H9 (cell line): ENCODE measurements around the gene ZRANB1. TPM values are rescaled to one million over a fixed set of nuclear protein-coding genes. Genes with fewer than 3 reads are reported as not detected.

Experiments
- DNase-seq: peaks from one replicate; pipeline ENCODE4 v3.0.0-alpha.2; 2017
- H2AFZ ChIP-seq: one replicate; pipeline ENCODE4 v1.6.1; 2013; ENCODE audit warnings: mild to moderate bottlenecking, low read length, control low read depth, moderate library complexity
- H2AK5ac ChIP-seq: 2 replicates; pipeline ENCODE4 v1.6.1; 2013; ENCODE audit warnings: low read length, control low read depth, mixed read lengths; ENCODE audit not compliant: insufficient read length
- H2BK120ac ChIP-seq: one replicate; pipeline ENCODE4 v1.6.1; 2013; ENCODE audit warnings: low read depth, mild to moderate bottlenecking, low read length, control low read depth, inconsistent platforms; ENCODE audit not compliant: poor library complexity, severe bottlenecking
- H2BK12ac ChIP-seq: 2 replicates; pipeline ENCODE4 v1.6.1; 2013; ENCODE audit warnings: low read length, control low read depth, mixed read lengths, low read depth; ENCODE audit not compliant: insufficient read length
- H2BK15ac ChIP-seq: 2 replicates; pipeline ENCODE4 v1.6.1; 2013; ENCODE audit warnings: low read depth, low read length, control low read depth
- H2BK20ac ChIP-seq: one replicate; pipeline ENCODE4 v1.6.1; 2013; ENCODE audit warnings: low read depth, mild to moderate bottlenecking, low read length, control low read depth, inconsistent platforms; ENCODE audit not compliant: poor library complexity, severe bottlenecking
- H2BK5ac ChIP-seq: 2 replicates; pipeline ENCODE4 v1.6.1; 2013; ENCODE audit warnings: low read length, control low read depth, mixed read lengths; ENCODE audit not compliant: insufficient read length
- H3K14ac ChIP-seq: 2 replicates; pipeline ENCODE4 v1.6.1; 2013; ENCODE audit warnings: low read length, control low read depth; ENCODE audit not compliant: insufficient read depth
- H3K18ac ChIP-seq: 2 replicates; pipeline ENCODE4 v1.6.1; 2013; ENCODE audit warnings: low read depth, mild to moderate bottlenecking, mixed read lengths, low read length, control low read depth; ENCODE audit not compliant: insufficient read length
- H3K23ac ChIP-seq: 2 replicates; pipeline ENCODE4 v1.6.1; 2013; ENCODE audit warnings: low read length, control low read depth, mixed read lengths, low read depth; ENCODE audit not compliant: insufficient read length
- H3K23me2 ChIP-seq: 2 replicates; pipeline ENCODE4 v1.6.1; 2013; ENCODE audit warnings: low read depth, mild to moderate bottlenecking, mixed read lengths, low read length, control low read depth; ENCODE audit not compliant: insufficient read length, poor library complexity, severe bottlenecking
- H3K27ac ChIP-seq: 2 replicates; pipeline ENCODE4 v1.5.1; 2013; ENCODE audit warnings: low read length, control low read depth, mixed read lengths, low read depth; ENCODE audit not compliant: insufficient read length
- H3K27me3 ChIP-seq: 2 replicates; pipeline ENCODE4 v1.6.1; 2013; ENCODE audit warnings: low read length, control low read depth, inconsistent platforms; ENCODE audit not compliant: insufficient read depth
- H3K4ac ChIP-seq: 2 replicates; pipeline ENCODE4 v1.6.1; 2013; ENCODE audit warnings: low read depth, mild to moderate bottlenecking, control low read depth, inconsistent platforms, low read length, moderate library complexity
- H3K4me1 ChIP-seq: 2 replicates; pipeline ENCODE4 v1.6.1; 2013; ENCODE audit warnings: low read length, control low read depth, inconsistent platforms; ENCODE audit not compliant: insufficient read depth
- H3K4me2 ChIP-seq: 2 replicates; pipeline ENCODE4 v1.6.1; 2013; ENCODE audit warnings: low read length, control low read depth, mixed read lengths; ENCODE audit not compliant: insufficient read length, insufficient read depth
- H3K56ac ChIP-seq: 2 replicates; pipeline ENCODE4 v1.6.1; 2013; ENCODE audit warnings: low read depth, mild to moderate bottlenecking, mixed read lengths, low read length, control low read depth; ENCODE audit not compliant: insufficient read length
- H3K79me1 ChIP-seq: 2 replicates; pipeline ENCODE4 v1.6.1; 2013; ENCODE audit warnings: low read depth, mild to moderate bottlenecking, moderate library complexity, low read length, control low read depth, inconsistent platforms; ENCODE audit not compliant: insufficient read depth, poor library complexity, severe bottlenecking
- H3K79me2 ChIP-seq: 2 replicates; pipeline ENCODE4 v1.6.1; 2013; ENCODE audit warnings: low read length, control low read depth, inconsistent platforms; ENCODE audit not compliant: insufficient read depth
- H3K9ac ChIP-seq: 2 replicates; pipeline ENCODE4 v1.6.1; 2013; ENCODE audit warnings: low read length, control low read depth, mixed read lengths; ENCODE audit not compliant: insufficient read length; ENCODE audit errors: extremely low read depth
- H3K9me3 ChIP-seq: one replicate; pipeline ENCODE4 v1.6.1; 2013; ENCODE audit warnings: low read depth, low read length, inconsistent platforms; ENCODE audit not compliant: control insufficient read depth
- H3T11ph ChIP-seq: one replicate; pipeline ENCODE4 v1.6.1; 2013; ENCODE audit warnings: mild to moderate bottlenecking, low read length, control low read depth, inconsistent platforms
- H4K20me1 ChIP-seq: one replicate; pipeline ENCODE4 v1.6.1; 2013; ENCODE audit not compliant: control insufficient read depth, insufficient read length, insufficient read depth
- H4K5ac ChIP-seq: 2 replicates; pipeline ENCODE4 v1.6.1; 2013; ENCODE audit warnings: low read depth, mild to moderate bottlenecking, mixed read lengths, low read length, control low read depth; ENCODE audit not compliant: insufficient read length
- H4K8ac ChIP-seq: replicated peaks from 2 replicates; pipeline ENCODE4 v1.6.1; 2013; ENCODE audit warnings: low read length, control low read depth, mixed read lengths, low read depth; ENCODE audit not compliant: insufficient read length
- H4K91ac ChIP-seq: 2 replicates; pipeline ENCODE4 v1.6.1; 2013; ENCODE audit warnings: low read depth, mild to moderate bottlenecking, moderate library complexity, mixed read lengths, low read length, control low read depth; ENCODE audit not compliant: insufficient read length
- H3K27ac Mint-ChIP-seq, 3 experiments: 2 replicates in 2 of 3; 3 replicates in 1 of 3; pipeline ENCODE4 v1.8.0; 2020 to 2021; ENCODE audit warnings: mixed read lengths in 3 of 3, mild to moderate bottlenecking in 1 of 3, moderate library complexity in 1 of 3
- H3K27me3 Mint-ChIP-seq: 2 replicates; pipeline ENCODE4 v1.8.0; 2021; ENCODE audit warnings: low read depth, mild to moderate bottlenecking, moderate library complexity, mixed read lengths
- H3K36me3 Mint-ChIP-seq, 3 experiments: 2 replicates in 2 of 3; 3 replicates in 1 of 3; pipeline ENCODE4 v1.8.0; 2020 to 2021; ENCODE audit warnings: low read depth in 3 of 3, mixed read lengths in 3 of 3; ENCODE audit not compliant: insufficient read depth in 1 of 3
- H3K4me1 Mint-ChIP-seq, 2 experiments: 2 replicates each; pipeline ENCODE4 v1.8.0; 2020; ENCODE audit warnings: mixed read lengths in 2 of 2
- H3K4me3 Mint-ChIP-seq, 2 experiments: 2 replicates in 1 of 2; 3 replicates in 1 of 2; pipeline ENCODE4 v1.8.0; 2020 to 2021; ENCODE audit warnings: mild to moderate bottlenecking in 2 of 2, mixed read lengths in 2 of 2, moderate library complexity in 1 of 2
- H3K9me3 Mint-ChIP-seq, 2 experiments: 2 replicates in 1 of 2; 3 replicates in 1 of 2; pipeline ENCODE4 v1.8.0; 2020; ENCODE audit warnings: mild to moderate bottlenecking in 2 of 2, mixed read lengths in 2 of 2, moderate library complexity in 1 of 2
- CTCF ChIP-seq: fragments of 200-600 bp; sonication (generic); conservative IDR thresholded peaks from 3 replicates; pipeline ENCODE4 v1.8.0; 2021; ENCODE audit warnings: antibody characterized with exemption, mild to moderate bottlenecking
- WGBS: extraction: QIAGEN DNeasy Blood & Tissue Kit; methylation state at CpG from one replicate; pipeline ENCODE4 v1.1.7; 2013; ENCODE audit warnings: missing lambda C conversion rate, low lambda C conversion rate, mixed read lengths; ENCODE audit not compliant: insufficient read length; ENCODE audit errors: extremely low coverage; 5-methylcytosine and 5-hydroxymethylcytosine counted together
- total RNA-seq: library from RNA; stranded (reverse); gene quantifications from 2 replicates; pipeline ENCODE4 v1.2.1, GENCODE V29; 2021

ZRANB1 gene
- total RNA-seq, 1 experiment from 2014 or later = 17.4 TPM

- Histone ChIP-seq H3K4me2 (no peak overlapping the region), H3K4ac (no peak overlapping the region), H3K79me2 (peaks cover 41% of the 10 kb centered on the region; the same call in 1 of the 2 replicates), H3K23me2 (no peaks in the 10 kb centered on the region), H3K9ac (no peak overlapping the region), H3K27ac (no peak overlapping the region), H3K14ac (no peak overlapping the region), H3K79me1 (peaks cover 13% of the 10 kb centered on the region), H3K23ac (no peak overlapping the region), H2BK15ac (no peak overlapping the region), H2BK120ac (no peak overlapping the region), H4K91ac (no peak overlapping the region), H4K5ac (no peak overlapping the region), H2AK5ac (no peak overlapping the region), H2AFZ (no peak overlapping the region), H4K20me1 (no peaks in the 10 kb centered on the region), H3K27me3 (no peaks in the 10 kb centered on the region), H2BK5ac (no peak overlapping the region), H3K9me3 (no peaks in the 10 kb centered on the region), H2BK20ac (no peak overlapping the region), H3K18ac (no peak overlapping the region), H4K8ac (no peak overlapping the region), H2BK12ac (no peak overlapping the region), H3T11ph (no peak overlapping the region), H3K56ac (no peak overlapping the region), H3K4me1 (peaks cover 13% of the 10 kb centered on the region)
- Mint-ChIP-seq H3K36me3 (peaks cover 39 to 79% (median 75%) of the 10 kb centered on the region in 3 experiments; a peak in 6 of 7 replicates), H3K27ac (peak overlapping the region in 2 of 3 experiments; percentile 42 to 49; a peak in 3 of 7 replicates), H3K4me1 (peaks cover 66 to 76% of the 10 kb centered on the region in 2 experiments), H3K9me3 (no peaks in the 10 kb centered on the region), H3K4me3 (no peak overlapping the region), H3K27me3 (no peaks in the 10 kb centered on the region)
- no peak for DNase-seq
- no peak for TF ChIP-seq CTCF
- no CpG with 5 or more reads among the region's 7 CpGs for WGBS
Measured at GRCh38 chr10:125035588-125036295, 93.8 kb downstream of the ZRANB1 start.
